Measurements from ENCODE around the gene PSD2. TPM values are rescaled to one million over a fixed set of nuclear protein-coding genes. Genes with fewer than 3 reads are reported as not detected.
"Not testable (repeated sequence)": the region's sequence is repeated elsewhere in the genome, so short reads cannot be mapped to it uniquely, and the experiment has no call there.

The PSD2 gene
- total and polyA plus RNA-seq, 5 donors, result 0.02 to 0.11 (median 0.06) TPM; not detected in 2

- 96% methylated on average over 1 of the region's 1 CpG for WGBS
- no peaks in the 10 kb centered on the region for H3K4me1 ChIP-seq (ENCODE audit: control insufficient read depth, insufficient read depth, low read length)
- intact Hi-C loops (cut with DNase I), result no loop called here
- H3K27ac ChIP-seq (ENCODE audit: low read length), result no peak overlapping the region
- no peaks in the 10 kb centered on the region for H3K9me3 ChIP-seq (ENCODE audit: control insufficient read depth, low read length)
- H3K4me3 ChIP-seq (ENCODE audit: low read length), result no peak overlapping the region
- no peaks in the 10 kb centered on the region for H3K27me3 ChIP-seq (ENCODE audit: control insufficient read depth, insufficient read depth)
- no peak for DNase-seq
- no peak for ATAC-seq
Observed at GRCh38 chr5:139776861-139777260, 18.7 kb upstream of the PSD2 start.

- Histone ChIP-seq H3K4me1 (ENCODE audit: control insufficient read depth, insufficient read depth, low read length) (no peaks in the 10 kb centered on the region), H3K9me3 (ENCODE audit: control insufficient read depth, low read length) (no peaks in the 10 kb centered on the region), H3K27ac (ENCODE audit: low read length) (no peak overlapping the region), H3K27me3 (ENCODE audit: control insufficient read depth, insufficient read depth) (no peaks in the 10 kb centered on the region), H3K4me3 (ENCODE audit: low read length) (no peak overlapping the region)
- 65% methylated on average over 7 of the region's 7 CpGs for WGBS
- ATAC-seq (no peak), DNase-seq (no peak)
- intact Hi-C loops (cut with DNase I), result loop anchor here in 1 of 4 donors (10.0 kb wide), 1 partner anchor 371 kb away; no protein-coding TSS in a partner anchor
Observed at GRCh38 chr5:139783436-139783965, 12.1 kb upstream of the PSD2 start.

GRCh38 chr5:139784488-139784887, 11.1 kb upstream of the PSD2 start:
- ATAC-seq (no peak), DNase-seq (no peak)
- intact Hi-C loops (cut with DNase I), result loop anchor here in 1 of 4 donors (10.0 kb wide), 1 partner anchor 370 kb away; no protein-coding TSS in a partner anchor
- Histone ChIP-seq H3K27me3 (ENCODE audit: control insufficient read depth, insufficient read depth) (no peaks in the 10 kb centered on the region), H3K9me3 (ENCODE audit: control insufficient read depth, low read length) (no peaks in the 10 kb centered on the region), H3K4me1 (ENCODE audit: control insufficient read depth, insufficient read depth, low read length) (no peaks in the 10 kb centered on the region), H3K4me3 (ENCODE audit: low read length) (no peak overlapping the region), H3K27ac (ENCODE audit: low read length) (no peak overlapping the region)
- WGBS, result 92% methylated on average over 3 of the region's 3 CpGs

DNA sequence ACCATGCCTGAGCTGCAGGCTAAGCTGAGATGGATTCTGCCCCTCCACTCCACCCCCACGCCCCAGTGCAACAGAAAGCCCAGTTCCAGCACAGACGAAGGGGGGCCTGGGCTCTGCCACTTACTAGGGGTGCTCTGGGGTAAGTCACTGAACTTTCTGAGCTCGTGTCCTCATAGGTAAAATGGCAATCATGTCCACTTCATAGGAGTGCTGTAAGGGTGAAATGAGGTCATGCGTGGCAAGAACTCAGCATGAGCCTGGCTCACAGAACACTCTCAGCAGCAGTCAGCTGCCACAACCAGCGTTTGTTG, 8.4 kb upstream of the PSD2 start:
- WGBS, result 13% methylated on average over 5 of the region's 5 CpGs
- Histone ChIP-seq H3K27me3 (ENCODE audit: control insufficient read depth, insufficient read depth) (no peaks in the 10 kb centered on the region), H3K4me1 (ENCODE audit: control insufficient read depth, insufficient read depth, low read length) (no peaks in the 10 kb centered on the region), H3K27ac (ENCODE audit: low read length) (no peak overlapping the region), H3K4me3 (ENCODE audit: low read length) (no peak overlapping the region), H3K9me3 (ENCODE audit: control insufficient read depth, low read length) (no peaks in the 10 kb centered on the region)
- no peak for DNase-seq
- ATAC-seq, result no peak
- intact Hi-C loops (cut with DNase I), result loop anchor here (2.0 to 10.0 kb wide), 6 partner anchors 70 to 370 kb away; no protein-coding TSS in a partner anchor

DNA sequence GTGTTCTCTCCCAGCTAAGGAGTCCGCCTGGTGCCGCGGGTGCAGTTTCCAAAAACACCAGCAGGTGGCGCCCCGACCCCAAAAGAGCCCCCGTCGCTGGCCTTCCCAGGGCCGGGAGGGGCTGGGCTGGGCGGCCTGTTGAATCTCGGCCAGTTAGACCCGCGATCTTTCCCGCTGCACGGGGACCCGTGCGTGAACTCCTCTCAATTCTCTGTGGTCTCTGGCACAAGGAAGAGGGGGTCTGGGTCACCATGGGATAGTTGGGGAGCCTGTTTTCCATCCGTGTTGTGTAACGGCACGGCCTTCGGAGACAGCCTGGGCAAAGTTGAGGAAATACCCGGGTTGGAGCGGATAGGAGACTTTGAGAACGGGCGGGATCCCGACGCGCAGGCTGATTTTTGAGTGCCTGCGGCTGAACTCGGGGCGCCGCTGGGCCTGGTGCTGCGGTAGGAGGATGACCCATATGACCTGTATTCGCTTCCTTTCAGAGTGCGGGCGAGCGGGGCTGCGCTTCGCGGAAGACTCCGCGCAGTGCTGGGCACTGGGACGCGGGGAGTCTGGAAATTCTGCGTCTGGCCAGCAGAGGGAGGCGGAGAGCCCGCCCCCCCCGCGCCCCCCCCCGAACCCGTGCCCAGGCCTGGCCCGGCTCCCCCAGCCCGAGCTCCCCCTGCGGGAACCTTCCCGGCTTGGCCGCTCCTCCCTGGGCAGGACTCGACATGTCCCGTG, 7.9 kb upstream of the PSD2 start:
- Histone ChIP-seq H3K4me1 (ENCODE audit: control insufficient read depth, insufficient read depth, low read length) (no peaks in the 10 kb centered on the region), H3K4me3 (ENCODE audit: low read length) (peak overlapping the region; percentile 50), H3K27me3 (ENCODE audit: control insufficient read depth, insufficient read depth) (no peaks in the 10 kb centered on the region), H3K27ac (ENCODE audit: low read length) (peak overlapping the region; percentile 13), H3K9me3 (ENCODE audit: control insufficient read depth, low read length) (no peaks in the 10 kb centered on the region)
- DNase-seq (peak; percentile 83 to 96 (median 95)), ATAC-seq (peak; percentile 89)
- intact Hi-C loops (cut with DNase I), result loop anchor here (2.0 to 10.0 kb wide), 7 partner anchors 70 to 370 kb away; no protein-coding TSS in a partner anchor
- under 1% methylated on average over 57 of the region's 57 CpGs for WGBS

GRCh38 chr5:139788294-139788910, 7.2 kb upstream of the PSD2 start:
- no peak overlapping the region for H3K27ac ChIP-seq (ENCODE audit: low read length)
- peak; percentile 54 to 77 (median 74) for DNase-seq

GRCh38 chr5:139789116-139789844, 6.3 kb upstream of the PSD2 start:
- Histone ChIP-seq H3K4me1 (ENCODE audit: control insufficient read depth, insufficient read depth, low read length) (no peaks in the 10 kb centered on the region), H3K27ac (ENCODE audit: low read length) (no peak overlapping the region), H3K4me3 (ENCODE audit: low read length) (no peak overlapping the region), H3K27me3 (ENCODE audit: control insufficient read depth, insufficient read depth) (no peaks in the 10 kb centered on the region), H3K9me3 (ENCODE audit: control insufficient read depth, low read length) (no peaks in the 10 kb centered on the region)
- WGBS, result 88% methylated on average over 12 of the region's 12 CpGs
- DNase-seq (peak in 1 of 3 donors; percentile 12), ATAC-seq (no peak)
- intact Hi-C loops (cut with DNase I), result loop anchor here (2.0 to 10.0 kb wide), 6 partner anchors 68 to 368 kb away; no protein-coding TSS in a partner anchor

More at GRCh38 chr5:139788294-139788910, 7.2 kb upstream of the PSD2 start:
- 37% methylated on average over 32 of the region's 32 CpGs for WGBS
- H3K27me3 ChIP-seq (ENCODE audit: control insufficient read depth, insufficient read depth), result no peaks in the 10 kb centered on the region
- intact Hi-C loops (cut with DNase I), result loop anchor here (2.0 to 10.0 kb wide), 6 partner anchors 69 to 369 kb away; no protein-coding TSS in a partner anchor
- H3K4me1 ChIP-seq (ENCODE audit: control insufficient read depth, insufficient read depth, low read length), result no peaks in the 10 kb centered on the region
- peak overlapping the region; percentile 50 for H3K4me3 ChIP-seq (ENCODE audit: low read length)
- no peaks in the 10 kb centered on the region for H3K9me3 ChIP-seq (ENCODE audit: control insufficient read depth, low read length)
- ATAC-seq, result peak; percentile 49 to 58

DNA sequence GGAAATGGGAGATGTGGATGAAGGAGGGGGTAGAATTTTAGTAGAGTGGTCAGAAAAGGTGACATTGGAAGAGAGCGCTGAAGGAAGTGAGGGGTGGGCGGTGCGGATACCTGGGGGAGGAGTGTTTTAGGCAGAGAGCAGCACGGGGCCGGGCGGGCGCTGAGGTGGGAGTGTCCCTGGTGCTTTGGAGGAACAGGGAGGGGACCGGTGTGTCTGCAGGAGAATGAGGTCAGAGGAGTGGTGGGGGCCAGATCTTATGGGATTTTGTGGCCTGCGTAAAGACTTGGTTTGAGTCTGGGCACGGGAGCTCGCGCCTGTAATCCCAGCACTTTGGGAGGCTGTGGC, 5.8 kb upstream of the PSD2 start:
- Histone ChIP-seq H3K27ac (ENCODE audit: low read length) (no peak overlapping the region), H3K4me1 (ENCODE audit: control insufficient read depth, insufficient read depth, low read length) (no peaks in the 10 kb centered on the region), H3K4me3 (ENCODE audit: low read length) (no peak overlapping the region), H3K27me3 (ENCODE audit: control insufficient read depth, insufficient read depth) (no peaks in the 10 kb centered on the region), H3K9me3 (ENCODE audit: control insufficient read depth, low read length) (no peaks in the 10 kb centered on the region)
- peak in 1 of 3 donors; percentile 50 for DNase-seq
- ATAC-seq, result no peak
- intact Hi-C loops (cut with DNase I), result loop anchor here (2.0 to 10.0 kb wide), 6 partner anchors 67 to 367 kb away; no protein-coding TSS in a partner anchor
- 95% methylated on average over 12 of the region's 12 CpGs for WGBS

- H3K4me1 ChIP-seq (ENCODE audit: control insufficient read depth, insufficient read depth, low read length), result no peaks in the 10 kb centered on the region
- intact Hi-C loops (cut with DNase I), result no loop called here
- WGBS, result 84% methylated on average over 2 of the region's 2 CpGs
- H3K27me3 ChIP-seq (ENCODE audit: control insufficient read depth, insufficient read depth), result no peaks in the 10 kb centered on the region
- ATAC-seq (no peak), DNase-seq (peak in 1 of 3 donors; percentile 13)
- H3K4me3 ChIP-seq (ENCODE audit: low read length), result no peak overlapping the region
- H3K9me3 ChIP-seq (ENCODE audit: control insufficient read depth, low read length), result no peaks in the 10 kb centered on the region
- no peak overlapping the region for H3K27ac ChIP-seq (ENCODE audit: low read length)
Observed at GRCh38 chr5:139792218-139792617, 3.4 kb upstream of the PSD2 start.

- H3K4me1 ChIP-seq (ENCODE audit: control insufficient read depth, insufficient read depth, low read length); H3K4me3 ChIP-seq (ENCODE audit: low read length); H3K27ac ChIP-seq (ENCODE audit: low read length); H3K27me3 ChIP-seq (ENCODE audit: control insufficient read depth, insufficient read depth); H3K9me3 ChIP-seq (ENCODE audit: control insufficient read depth, low read length); DNase-seq; intact Hi-C loops (cut with DNase I); ATAC-seq: not testable (repeated sequence)
- 75% methylated on average over 2 of the region's 2 CpGs for WGBS
Observed at GRCh38 chr5:139792655-139793054, 3.0 kb upstream of the PSD2 start.
